Measurements from ENCODE around the gene FHDC1.

DNA sequence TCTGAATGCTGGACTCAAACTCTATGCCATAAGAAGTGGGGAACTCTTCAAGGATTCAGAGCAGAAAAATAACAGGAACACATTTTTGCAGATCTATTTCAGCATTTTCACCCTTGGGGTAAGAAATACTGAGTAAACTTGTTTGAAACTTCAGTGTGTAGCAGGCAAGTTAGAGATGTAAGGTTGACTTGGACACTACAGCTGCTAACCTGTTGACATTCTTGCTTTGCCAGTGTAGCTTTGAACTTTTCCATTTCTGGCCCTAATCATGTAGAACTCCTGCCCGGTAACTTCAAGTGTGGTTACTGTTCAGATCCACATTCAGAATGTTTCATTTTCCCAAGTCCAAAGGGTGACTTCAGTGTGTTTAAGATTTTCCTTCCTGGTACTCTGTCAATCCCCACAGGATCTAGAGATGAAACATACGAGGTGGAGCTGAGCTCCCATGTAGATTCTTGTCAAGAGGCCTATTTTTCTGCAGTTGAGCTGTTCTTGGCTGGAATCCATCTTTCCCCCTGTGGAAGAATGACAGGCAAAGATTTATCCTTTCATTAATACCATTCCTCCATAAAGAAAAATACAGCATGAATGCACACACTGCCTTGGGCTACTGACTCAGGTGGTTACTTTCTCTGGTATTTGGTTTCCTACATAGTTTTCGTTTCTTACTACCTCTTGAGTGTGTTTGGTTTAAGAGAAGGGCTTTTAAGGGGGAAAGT, 34.1 kb downstream of the FHDC1 start:
- TF ChIP-seq SP1 (IDR thresholded peaks at IDR 0.05) (no peak), SUZ12 (IDR thresholded peaks at IDR 0.05) (no peak), FOXM1 (IDR thresholded peaks at IDR 0.05; ENCODE audit: borderline replicate concordance) (no peak), BHLHE40 (IDR thresholded peaks at IDR 0.05; ENCODE audit: borderline replicate concordance) (no peak), TARDBP (IDR thresholded peaks at IDR 0.05) (no peak), FOXK2 (IDR thresholded peaks at IDR 0.05) (no peak), FOXA1 (IDR thresholded peaks at IDR 0.05) (no peak), ELF4 (IDR thresholded peaks at IDR 0.05) (no peak), ARNT (IDR thresholded peaks at IDR 0.05) (no peak), ZNF384 (IDR thresholded peaks at IDR 0.05) (no peak)

Measured in HEK293T (cell line).